B cell (primary cell): Measurements from ENCODE around the gene MLLT6. TPM values are rescaled to one million over a fixed set of nuclear protein-coding genes. Genes with fewer than 3 reads are reported as not detected.

ENCODE experiments used
- ATAC-seq: fragments of 200-7000 bp; cut with Tn5 transposase; one replicate; pipeline ENCODE4 v1.10.0; 2021; ENCODE audit warnings: low read depth, mild to moderate bottlenecking, moderate number of reproducible peaks, moderate library complexity
- CTCF ChIA-PET: fragments of 350-600 bp; sonication (Branson Sonifier 250); formaldehyde crosslinking; loops from one replicate; lab custom pipeline; 2021; ENCODE audit warnings: antibody characterized with exemption, inconsistent platforms; lab: Charles Lee
- POLR2A ChIA-PET: fragments of 350-600 bp; sonication (Branson Sonifier 250); formaldehyde crosslinking; loops from one replicate; lab custom pipeline; 2021; ENCODE audit warnings: antibody characterized with exemption; lab: Charles Lee
- DNase-seq: peaks from one replicate; pipeline ENCODE4 v3.0.0; 2013
- H2AFZ ChIP-seq: 2 replicates; pipeline ENCODE4 v1.6.1; 2012; ENCODE audit warnings: mild to moderate bottlenecking, low read depth, low read length; ENCODE audit not compliant: insufficient read depth, poor library complexity, severe bottlenecking
- H3K27ac ChIP-seq, 2 donors: 1 replicate in 1 of 2; 2 replicates in 1 of 2; pipeline ENCODE4 v1.5.1; 2012 to 2013; ENCODE audit warnings: low read length in 2 of 2, mild to moderate bottlenecking in 2 of 2, moderate library complexity in 1 of 2
- H3K27me3 ChIP-seq, 4 experiments: fragments of 200-600 bp in 1 of 4; sonication (generic) in 1 of 4; replicated peaks in 1 of 4; 1 replicate in 2 of 4; 2 replicates in 2 of 4; pipeline versions ENCODE4 v1.6.1 to v1.7.0; 2013 to 2016; ENCODE audit warnings: low read length in 3 of 4, mild to moderate bottlenecking in 2 of 4, mixed read lengths in 1 of 4, moderate library complexity in 1 of 4; ENCODE audit not compliant: insufficient read depth in 4 of 4, control insufficient read depth in 3 of 4; ENCODE audit errors: control extremely low read depth in 1 of 4
- H3K36me3 ChIP-seq, 2 experiments: replicated peaks in 1 of 2; 1 replicate in 1 of 2; 2 replicates in 1 of 2; pipeline versions ENCODE4 v1.6.1 to v1.7.1; 2013; ENCODE audit warnings: low read length in 1 of 2; ENCODE audit not compliant: insufficient read depth in 2 of 2, control insufficient read depth in 1 of 2; ENCODE audit errors: control extremely low read depth in 1 of 2, extremely low read depth in 1 of 2
- H3K4me1 ChIP-seq, 2 donors: fragments of 200-600 bp in 1 of 2; sonication (generic) in 1 of 2; 1 replicate in 1 of 2; 2 replicates in 1 of 2; pipeline versions ENCODE4 v1.5.1 to v1.6.1; 2013 to 2017; ENCODE audit warnings: low read length in 2 of 2; ENCODE audit not compliant: control insufficient read depth in 2 of 2, insufficient read depth in 2 of 2
- H3K4me2 ChIP-seq: replicated peaks from 2 replicates; pipeline ENCODE3; 2012; ENCODE audit warnings: mild to moderate bottlenecking, low read depth, low read length; ENCODE audit not compliant: poor library complexity, severe bottlenecking
- H3K4me3 ChIP-seq, 5 experiments: fragments of 200-600 bp in 1 of 5; sonication (generic) in 1 of 5; 1 replicate in 3 of 5; 2 replicates in 2 of 5; pipeline versions ENCODE4 v1.5.1 to v1.7.0; 2011 to 2016; ENCODE audit warnings: low read length in 4 of 5, mild to moderate bottlenecking in 4 of 5, low read depth in 2 of 5, control low read depth in 1 of 5, moderate library complexity in 1 of 5; ENCODE audit not compliant: insufficient read depth in 1 of 5; ENCODE audit errors: control extremely low read depth in 1 of 5, extremely low read depth in 1 of 5
- H3K79me2 ChIP-seq: fragments of 200-600 bp; sonication (generic); one replicate; pipeline ENCODE4 v1.6.0; 2016; ENCODE audit warnings: low read length; ENCODE audit not compliant: control insufficient read depth, insufficient read depth
- H3K9ac ChIP-seq: fragments of 200-600 bp; sonication (generic); 2 replicates; pipeline ENCODE4 v1.6.1; 2017; ENCODE audit warnings: mild to moderate bottlenecking, low read length, moderate library complexity
- H3K9me3 ChIP-seq, 3 donors: one replicate each; pipeline versions ENCODE4 v1.6.1 to v1.7.1; 2013; ENCODE audit warnings: low read length in 2 of 3; ENCODE audit not compliant: control insufficient read depth in 2 of 3, insufficient read depth in 1 of 3; ENCODE audit errors: control extremely low read depth in 1 of 3
- H4K20me1 ChIP-seq: 2 replicates; pipeline ENCODE4 v1.6.0; 2012; ENCODE audit warnings: mild to moderate bottlenecking, low read length; ENCODE audit not compliant: insufficient read depth, control insufficient read depth, poor library complexity, severe bottlenecking
- H3K27ac Mint-ChIP-seq: one replicate; pipeline ENCODE4 v1.8.0; 2021; ENCODE audit warnings: mixed read lengths
- H3K27me3 Mint-ChIP-seq: one replicate; pipeline ENCODE4 v1.8.0; 2021; ENCODE audit warnings: mixed read lengths
- H3K4me1 Mint-ChIP-seq: one replicate; pipeline ENCODE4 v1.8.0; 2021; ENCODE audit warnings: mixed read lengths
- H3K4me3 Mint-ChIP-seq: one replicate; pipeline ENCODE4 v1.8.0; 2021; ENCODE audit warnings: mixed read lengths
- H3K9me3 Mint-ChIP-seq: one replicate; pipeline ENCODE4 v1.8.0; 2022; ENCODE audit warnings: mixed read lengths; ENCODE audit not compliant: insufficient read depth
- EZH2 ChIP-seq: IDR thresholded peaks from 2 replicates; pipeline ENCODE4 v1.6.1; 2012; ENCODE audit warnings: borderline replicate concordance, low read depth, mild to moderate bottlenecking, moderate library complexity, low read length; ENCODE audit not compliant: insufficient read depth, poor library complexity, severe bottlenecking
- WGBS: methylation state at CpG from one replicate; pipeline ENCODE4 v1.1.5; 2013; ENCODE audit warnings: missing lambda C conversion rate; ENCODE audit not compliant: insufficient coverage; 5-methylcytosine and 5-hydroxymethylcytosine counted together
- intact Hi-C: fragments of 100-400 bp; cut with micrococcal nuclease; formaldehyde crosslinking; loops from one replicate; pipeline ENCODE4 v1.10.0; 2022
- polyA plus RNA-seq: library from polyadenylated mRNA; depleted of rRNA; stranded (reverse); fragments of >200 nt; gene quantifications from 2 replicates; pipeline ENCODE4 v1.2.3, GENCODE V29; 2012
- total RNA-seq, 2 donors: library from RNA; stranded (reverse); fragments of 120-200 nt in 1 of 2; gene quantifications; 1 replicate in 1 of 2; 2 replicates in 1 of 2; pipeline versions ENCODE4 v1.2.3 to v1.2.4, GENCODE V29; 2013 to 2022
- TF ChIP-seq, protein P1 (sequence below): fragments of 200-600 bp; IDR thresholded peaks from one replicate; pipeline ENCODE4 v1.8.0; 2022; ENCODE audit warnings: antibody characterized with exemption, mild to moderate bottlenecking

Gene MLLT6
- total and polyA plus RNA-seq, 2 donors (not counting 1 experiment from before 2014, with no cell fraction given), result 165 to 288 TPM

DNA sequence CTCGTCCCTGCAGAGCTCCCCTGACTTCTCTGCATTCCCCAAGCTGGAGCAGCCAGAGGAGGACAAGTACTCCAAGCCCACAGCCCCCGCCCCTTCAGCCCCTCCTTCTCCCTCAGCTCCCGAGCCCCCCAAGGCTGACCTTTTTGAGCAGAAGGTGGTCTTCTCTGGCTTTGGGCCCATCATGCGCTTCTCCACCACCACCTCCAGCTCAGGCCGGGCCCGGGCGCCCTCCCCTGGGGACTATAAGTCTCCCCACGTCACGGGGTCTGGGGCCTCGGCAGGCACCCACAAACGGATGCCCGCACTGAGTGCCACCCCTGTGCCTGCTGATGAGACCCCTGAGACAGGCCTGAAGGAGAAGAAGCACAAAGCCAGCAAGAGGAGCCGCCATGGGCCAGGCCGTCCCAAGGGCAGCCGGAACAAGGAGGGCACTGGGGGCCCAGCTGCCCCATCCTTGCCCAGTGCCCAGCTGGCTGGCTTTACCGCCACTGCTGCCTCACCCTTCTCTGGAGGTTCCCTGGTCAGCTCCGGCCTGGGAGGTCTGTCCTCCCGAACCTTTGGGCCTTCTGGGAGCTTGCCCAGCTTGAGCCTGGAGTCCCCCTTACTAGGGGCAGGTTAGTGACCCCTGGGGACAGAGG is 11.4 kb downstream of the MLLT6 start:
- ChIA-PET CTCF (interaction anchor here (0.7 to 2.6 kb wide), 4 partner anchors 12 to 49 kb away, joined by 3 to 11 read pairs (median 6); no protein-coding TSS in a partner anchor), POLR2A (interaction anchor here (1.7 kb wide), 1 partner anchor 12 kb away, joined by 4 read pairs; no protein-coding TSS in a partner anchor)
- ATAC-seq, result no peak
- H3K4me1 Mint-ChIP-seq, result peaks cover 12% of the 10 kb centered on the region
- no peaks in the 10 kb centered on the region for H3K27me3 Mint-ChIP-seq
- Histone ChIP-seq H4K20me1 (peaks cover 28% of the 10 kb centered on the region), H3K9me3 (no peaks in the 10 kb centered on the region), H3K4me2 (no peak overlapping the region), H3K9ac (no peak overlapping the region), H3K27ac (no peak overlapping the region), H3K27me3 (no peaks in the 10 kb centered on the region), H3K4me1 (no peaks in the 10 kb centered on the region), H3K36me3 (peaks cover 3 to 90% of the 10 kb centered on the region in 2 experiments), H3K4me3 (no peak overlapping the region), H2AFZ (no peak overlapping the region), H3K79me2 (no peaks in the 10 kb centered on the region)
- DNase-seq, result no peak
- H3K27ac Mint-ChIP-seq, result no peak overlapping the region
- 95% methylated on average over 18 of the region's 18 CpGs for WGBS
- H3K4me3 Mint-ChIP-seq, result no peak overlapping the region
- intact Hi-C loops, result no loop called here
- TF ChIP-seq, protein P1, sequence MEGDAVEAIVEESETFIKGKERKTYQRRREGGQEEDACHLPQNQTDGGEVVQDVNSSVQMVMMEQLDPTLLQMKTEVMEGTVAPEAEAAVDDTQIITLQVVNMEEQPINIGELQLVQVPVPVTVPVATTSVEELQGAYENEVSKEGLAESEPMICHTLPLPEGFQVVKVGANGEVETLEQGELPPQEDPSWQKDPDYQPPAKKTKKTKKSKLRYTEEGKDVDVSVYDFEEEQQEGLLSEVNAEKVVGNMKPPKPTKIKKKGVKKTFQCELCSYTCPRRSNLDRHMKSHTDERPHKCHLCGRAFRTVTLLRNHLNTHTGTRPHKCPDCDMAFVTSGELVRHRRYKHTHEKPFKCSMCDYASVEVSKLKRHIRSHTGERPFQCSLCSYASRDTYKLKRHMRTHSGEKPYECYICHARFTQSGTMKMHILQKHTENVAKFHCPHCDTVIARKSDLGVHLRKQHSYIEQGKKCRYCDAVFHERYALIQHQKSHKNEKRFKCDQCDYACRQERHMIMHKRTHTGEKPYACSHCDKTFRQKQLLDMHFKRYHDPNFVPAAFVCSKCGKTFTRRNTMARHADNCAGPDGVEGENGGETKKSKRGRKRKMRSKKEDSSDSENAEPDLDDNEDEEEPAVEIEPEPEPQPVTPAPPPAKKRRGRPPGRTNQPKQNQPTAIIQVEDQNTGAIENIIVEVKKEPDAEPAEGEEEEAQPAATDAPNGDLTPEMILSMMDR, result no peak
- TF ChIP-seq EZH2, result no peak
- H3K9me3 Mint-ChIP-seq, result no peaks in the 10 kb centered on the region

DNA sequence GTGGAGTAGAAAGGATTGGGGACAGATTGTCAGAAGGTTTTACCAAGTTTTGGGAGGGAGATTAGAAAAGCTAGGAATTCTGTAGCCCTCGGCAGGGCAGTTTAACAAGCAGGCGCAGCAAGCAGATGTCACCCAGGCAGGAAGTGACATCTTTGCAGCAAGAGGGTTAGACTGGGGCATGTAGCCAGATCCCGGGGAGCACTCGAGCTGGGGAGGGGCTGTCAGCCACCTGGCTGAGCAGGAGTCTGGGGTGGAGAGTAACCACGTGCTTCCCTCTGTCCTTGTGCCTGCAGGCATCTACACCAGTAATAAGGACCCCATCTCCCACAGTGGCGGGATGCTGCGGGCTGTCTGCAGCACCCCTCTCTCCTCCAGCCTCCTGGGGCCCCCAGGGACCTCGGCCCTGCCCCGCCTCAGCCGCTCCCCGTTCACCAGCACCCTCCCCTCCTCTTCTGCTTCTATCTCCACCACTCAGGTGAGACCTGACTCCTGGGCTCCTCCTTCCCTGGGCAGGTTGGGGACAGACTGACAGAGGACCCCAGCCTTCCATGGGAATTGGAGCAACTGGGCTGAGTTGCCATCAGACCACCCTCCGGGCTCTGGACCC is 12.2 kb downstream of the MLLT6 start:
- ChIA-PET POLR2A (interaction anchor here (0.6 kb wide), 1 partner anchor 18 kb away, joined by 5 read pairs; no protein-coding TSS in a partner anchor), CTCF (interaction anchor here (1.5 to 2.6 kb wide), 3 partner anchors 11 to 50 kb away, joined by 5 to 11 read pairs (median 6); no protein-coding TSS in a partner anchor)
- no peaks in the 10 kb centered on the region for H3K79me2 ChIP-seq
- Mint-ChIP-seq H3K27ac (no peak overlapping the region), H3K4me1 (peaks cover 12% of the 10 kb centered on the region), H3K4me3 (no peak overlapping the region), H3K9me3 (no peaks in the 10 kb centered on the region), H3K27me3 (no peaks in the 10 kb centered on the region)
- peaks cover 28% of the 10 kb centered on the region for H4K20me1 ChIP-seq
- no peak overlapping the region for H3K27ac ChIP-seq
- peaks cover 0 to 4% of the 10 kb centered on the region in 2 donors for H3K4me1 ChIP-seq
- H3K27me3 ChIP-seq, result no peaks in the 10 kb centered on the region
- H3K4me3 ChIP-seq, result no peak overlapping the region
- no peak overlapping the region for H2AFZ ChIP-seq
- 100% methylated on average over 11 of the region's 12 CpGs for WGBS
- intact Hi-C loops, result no loop called here
- no peaks in the 10 kb centered on the region for H3K9me3 ChIP-seq
- TF ChIP-seq, protein P1, result no peak
- TF ChIP-seq EZH2, result no peak
- ATAC-seq, result no peak
- no peak for DNase-seq
- peaks cover 3 to 88% of the 10 kb centered on the region in 2 experiments for H3K36me3 ChIP-seq
- H3K9ac ChIP-seq, result no peak overlapping the region
- H3K4me2 ChIP-seq, result no peak overlapping the region
